Thoracic aorta (tissue), 2 donors: ENCODE measurements around the gene CAP2. TPM values are rescaled to one million over a fixed set of nuclear protein-coding genes. Genes with fewer than 3 reads are reported as not detected.
"Not testable (repeated sequence)": the region's sequence is repeated elsewhere in the genome, so short reads cannot be mapped to it uniquely, and the experiment has no call there.

ENCODE experiments used
- ATAC-seq: fragments of 150-250 bp; one replicate; pipeline ENCODE4 v1.8.0; 2017; ENCODE audit warnings: low read depth; ENCODE audit not compliant: insufficient number of reproducible peaks, low FRiP score
- DNase-seq: peaks from one replicate; pipeline ENCODE4 v3.0.0-alpha.2; 2020; ENCODE audit warnings: low spot score
- H3K27ac ChIP-seq, 2 donors: fragments of 200-600 bp; sonication (generic); 1 replicate in 1 of 2; 2 replicates in 1 of 2; pipeline ENCODE4 v1.5.1; 2016; ENCODE audit warnings: mild to moderate bottlenecking in 2 of 2, moderate library complexity in 2 of 2
- H3K27me3 ChIP-seq: fragments of 200-600 bp; sonication (generic); replicated peaks from 2 replicates; pipeline ENCODE4 v1.6.0; 2016; ENCODE audit warnings: mild to moderate bottlenecking; ENCODE audit not compliant: insufficient read depth
- H3K36me3 ChIP-seq: fragments of 200-600 bp; sonication (generic); one replicate; pipeline ENCODE4 v1.5.1; 2016
- H3K4me1 ChIP-seq, 2 donors: fragments of 200-600 bp; sonication (generic); 1 replicate in 1 of 2; 2 replicates in 1 of 2; pipeline versions ENCODE4 v1.5.1 to v1.6.0; 2016; ENCODE audit warnings: low read depth in 2 of 2, mild to moderate bottlenecking in 1 of 2; ENCODE audit not compliant: control insufficient read depth in 1 of 2
- H3K4me3 ChIP-seq: fragments of 200-600 bp; sonication (generic); 2 replicates; pipeline ENCODE4 v1.5.1; 2016; ENCODE audit warnings: mild to moderate bottlenecking
- H3K9me3 ChIP-seq: fragments of 200-600 bp; sonication (generic); 2 replicates; pipeline ENCODE4 v1.5.1; 2016
- total RNA-seq, 2 donors: library from RNA; depleted of rRNA; stranded (reverse); fragments of >200 nt; gene quantifications; one replicate each; pipeline versions ENCODE4 v1.1.0 to v1.2.3, GENCODE V29; 2016
- TF ChIP-seq, protein P1 (sequence below): fragments of 200-600 bp; sonication (generic); IDR thresholded peaks from one replicate; pipeline ENCODE4 v1.5.1; 2019; ENCODE audit warnings: antibody characterized with exemption

Gene CAP2
- total RNA-seq, 2 donors from 2014 or later: 20.6 to 20.8 TPM

DNA sequence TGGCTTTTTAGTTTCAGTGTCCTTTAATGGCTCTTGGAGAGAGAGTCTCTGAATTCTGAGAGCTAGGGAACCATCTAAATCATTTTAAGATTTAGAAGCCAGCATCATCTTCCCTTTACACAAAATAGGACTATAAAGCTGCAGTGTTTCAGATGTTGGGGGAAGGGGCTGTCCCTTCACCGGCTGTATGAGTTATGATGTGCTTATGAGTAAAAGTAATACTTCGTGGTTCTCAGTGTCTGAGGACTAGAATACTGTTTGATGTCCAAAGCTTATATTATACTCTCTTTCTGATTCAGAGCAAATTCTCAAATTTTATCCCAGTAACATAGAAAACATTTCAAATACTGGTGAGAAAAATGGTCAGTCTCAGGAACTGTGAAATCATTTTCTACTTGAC is 143.2 kb downstream of the CAP2 start:
- ATAC-seq: no peak
- H3K4me3 ChIP-seq: no peak overlapping the region
- H3K27me3 ChIP-seq: no peaks in the 10 kb centered on the region
- H3K36me3 ChIP-seq: no peaks in the 10 kb centered on the region
- TF ChIP-seq, protein P1, sequence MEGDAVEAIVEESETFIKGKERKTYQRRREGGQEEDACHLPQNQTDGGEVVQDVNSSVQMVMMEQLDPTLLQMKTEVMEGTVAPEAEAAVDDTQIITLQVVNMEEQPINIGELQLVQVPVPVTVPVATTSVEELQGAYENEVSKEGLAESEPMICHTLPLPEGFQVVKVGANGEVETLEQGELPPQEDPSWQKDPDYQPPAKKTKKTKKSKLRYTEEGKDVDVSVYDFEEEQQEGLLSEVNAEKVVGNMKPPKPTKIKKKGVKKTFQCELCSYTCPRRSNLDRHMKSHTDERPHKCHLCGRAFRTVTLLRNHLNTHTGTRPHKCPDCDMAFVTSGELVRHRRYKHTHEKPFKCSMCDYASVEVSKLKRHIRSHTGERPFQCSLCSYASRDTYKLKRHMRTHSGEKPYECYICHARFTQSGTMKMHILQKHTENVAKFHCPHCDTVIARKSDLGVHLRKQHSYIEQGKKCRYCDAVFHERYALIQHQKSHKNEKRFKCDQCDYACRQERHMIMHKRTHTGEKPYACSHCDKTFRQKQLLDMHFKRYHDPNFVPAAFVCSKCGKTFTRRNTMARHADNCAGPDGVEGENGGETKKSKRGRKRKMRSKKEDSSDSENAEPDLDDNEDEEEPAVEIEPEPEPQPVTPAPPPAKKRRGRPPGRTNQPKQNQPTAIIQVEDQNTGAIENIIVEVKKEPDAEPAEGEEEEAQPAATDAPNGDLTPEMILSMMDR: no peak
- H3K9me3 ChIP-seq: no peaks in the 10 kb centered on the region
- H3K27ac ChIP-seq: no peak overlapping the region
- no peaks in the 10 kb centered on the region for H3K4me1 ChIP-seq
- no peak for DNase-seq

DNA sequence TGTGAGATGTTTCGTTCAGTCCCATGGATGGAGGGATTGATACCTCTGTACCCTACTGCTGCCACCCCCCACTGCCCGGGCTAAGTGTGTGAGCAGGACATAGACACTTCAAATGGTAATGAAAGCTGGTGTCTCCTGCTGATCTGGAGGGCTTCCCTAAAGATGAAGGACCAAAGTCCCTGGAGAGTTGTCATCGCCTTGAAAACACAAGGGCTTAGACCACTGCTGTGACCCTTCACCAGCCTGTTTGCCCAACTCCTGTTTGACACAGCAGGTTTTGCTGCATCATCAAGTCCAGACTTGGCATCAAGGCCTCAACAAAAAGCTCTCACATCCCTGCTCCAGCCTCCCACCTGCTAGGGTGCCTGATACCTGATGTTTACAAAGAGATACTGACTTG is 148.8 kb downstream of the CAP2 start:
- Histone ChIP-seq H3K36me3 (peaks cover 3% of the 10 kb centered on the region), H3K4me3 (no peak overlapping the region), H3K27me3 (no peaks in the 10 kb centered on the region), H3K4me1 (no peaks in the 10 kb centered on the region), H3K9me3 (no peaks in the 10 kb centered on the region), H3K27ac (no peak overlapping the region)
- TF ChIP-seq, protein P1: no peak
- ATAC-seq (no peak), DNase-seq (no peak)

DNA sequence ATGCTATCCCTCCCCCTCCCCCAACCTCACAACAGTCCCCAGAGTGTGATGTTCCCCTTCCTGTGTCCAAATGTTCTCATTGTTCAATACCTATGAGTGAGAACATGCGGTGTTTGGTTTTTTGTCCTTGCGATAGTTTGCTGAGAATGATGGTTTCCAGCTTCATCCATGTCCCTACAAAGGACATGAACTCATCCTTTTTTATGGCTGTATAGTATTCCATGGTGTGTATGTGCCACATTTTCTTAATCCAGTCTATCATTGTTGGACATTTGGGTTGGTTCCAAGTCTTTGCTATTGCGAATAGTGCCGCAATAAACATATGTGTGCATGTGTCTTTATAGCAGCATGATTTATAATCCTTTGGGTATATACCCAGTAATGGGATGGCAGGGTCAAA is 152.3 kb downstream of the CAP2 start:
- H3K4me1 ChIP-seq, DNase-seq, H3K4me3 ChIP-seq, H3K27me3 ChIP-seq, ATAC-seq, H3K27ac ChIP-seq, H3K9me3 ChIP-seq, H3K36me3 ChIP-seq: not testable (repeated sequence)

DNA sequence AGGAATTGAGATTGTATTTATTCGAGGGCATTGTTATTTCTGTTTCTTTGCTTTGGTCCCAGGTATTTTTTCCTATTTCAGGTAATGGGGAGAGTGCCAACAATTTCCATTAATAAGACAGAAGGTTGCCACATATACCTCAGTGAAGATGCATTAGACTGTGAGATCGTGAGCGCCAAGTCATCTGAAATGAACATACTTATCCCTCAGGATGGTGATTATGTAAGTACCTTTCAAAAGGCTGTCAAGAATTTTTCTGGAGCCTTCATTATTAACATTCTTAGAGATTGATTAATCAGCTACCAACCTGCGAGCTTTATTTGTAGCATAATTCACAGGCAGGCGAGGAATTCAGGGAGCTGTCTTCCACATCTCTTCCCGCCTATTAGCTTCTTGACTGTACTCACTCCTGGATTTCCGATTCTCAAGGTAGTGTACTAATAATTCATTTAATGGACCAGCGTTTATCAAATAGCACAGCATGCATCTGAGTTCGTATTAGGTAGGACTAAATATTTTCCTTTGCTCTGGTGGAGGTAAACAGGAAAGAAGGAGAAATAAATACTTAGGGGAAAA is 158.1 kb downstream of the CAP2 start:
- Histone ChIP-seq H3K4me1 (no peaks in the 10 kb centered on the region), H3K36me3 (peaks cover 18% of the 10 kb centered on the region), H3K27ac (no peak overlapping the region), H3K4me3 (no peak overlapping the region), H3K9me3 (no peaks in the 10 kb centered on the region), H3K27me3 (no peaks in the 10 kb centered on the region)
- no peak for DNase-seq
- no peak for ATAC-seq
- TF ChIP-seq, protein P1: no peak

DNA sequence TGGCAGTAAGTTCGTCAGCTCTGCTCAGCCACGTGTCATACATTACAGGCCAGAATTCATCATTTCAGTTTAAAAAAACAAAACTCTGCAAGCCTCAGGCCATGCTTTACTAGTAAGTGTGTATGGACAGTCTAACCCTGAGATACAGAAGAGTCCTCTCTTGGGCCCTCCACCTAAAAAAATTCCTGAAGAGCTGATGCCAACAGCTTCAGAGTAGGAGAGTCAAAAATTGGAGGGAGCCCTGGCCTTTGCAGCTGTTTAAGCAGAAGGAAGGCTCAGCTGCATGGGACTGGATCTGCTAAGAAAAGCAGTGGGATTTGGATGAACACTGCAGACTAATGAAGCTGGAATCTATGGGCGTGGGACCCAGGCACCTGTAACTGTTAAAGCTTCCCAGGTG is 159.5 kb downstream of the CAP2 start:
- H3K4me3 ChIP-seq: no peak overlapping the region
- ATAC-seq: no peak
- H3K36me3 ChIP-seq: peaks cover 18% of the 10 kb centered on the region
- no peaks in the 10 kb centered on the region for H3K4me1 ChIP-seq
- no peaks in the 10 kb centered on the region for H3K9me3 ChIP-seq
- no peak for DNase-seq
- no peaks in the 10 kb centered on the region for H3K27me3 ChIP-seq
- H3K27ac ChIP-seq: no peak overlapping the region
- TF ChIP-seq, protein P1: no peak

DNA sequence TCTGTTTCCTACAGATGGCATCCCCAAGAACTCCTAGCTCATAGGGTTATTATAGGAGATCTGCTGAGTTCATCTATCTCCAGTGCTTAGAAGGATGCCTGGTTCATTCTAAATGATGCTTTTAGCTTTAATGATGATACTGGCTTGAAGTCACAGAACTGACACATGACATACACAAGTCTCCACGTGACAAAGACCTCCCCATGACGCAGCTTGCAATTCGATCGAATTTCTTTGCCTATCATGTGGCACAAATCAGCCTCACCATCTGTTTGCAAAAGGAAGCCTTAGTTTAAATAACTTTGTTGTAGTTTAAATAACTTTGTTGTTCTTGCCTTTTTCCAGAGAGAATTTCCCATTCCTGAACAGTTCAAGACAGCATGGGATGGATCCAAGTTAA is 162.6 kb downstream of the CAP2 start:
- H3K9me3 ChIP-seq: no peaks in the 10 kb centered on the region
- no peak for ATAC-seq
- DNase-seq: no peak
- H3K4me3 ChIP-seq: no peak overlapping the region
- no peaks in the 10 kb centered on the region for H3K27me3 ChIP-seq
- no peaks in the 10 kb centered on the region for H3K4me1 ChIP-seq
- H3K27ac ChIP-seq: no peak overlapping the region
- TF ChIP-seq, protein P1: no peak
- H3K36me3 ChIP-seq: peaks cover 14% of the 10 kb centered on the region
